ENCODE data around the gene CORO1C.

CORO1C gene

DNA sequence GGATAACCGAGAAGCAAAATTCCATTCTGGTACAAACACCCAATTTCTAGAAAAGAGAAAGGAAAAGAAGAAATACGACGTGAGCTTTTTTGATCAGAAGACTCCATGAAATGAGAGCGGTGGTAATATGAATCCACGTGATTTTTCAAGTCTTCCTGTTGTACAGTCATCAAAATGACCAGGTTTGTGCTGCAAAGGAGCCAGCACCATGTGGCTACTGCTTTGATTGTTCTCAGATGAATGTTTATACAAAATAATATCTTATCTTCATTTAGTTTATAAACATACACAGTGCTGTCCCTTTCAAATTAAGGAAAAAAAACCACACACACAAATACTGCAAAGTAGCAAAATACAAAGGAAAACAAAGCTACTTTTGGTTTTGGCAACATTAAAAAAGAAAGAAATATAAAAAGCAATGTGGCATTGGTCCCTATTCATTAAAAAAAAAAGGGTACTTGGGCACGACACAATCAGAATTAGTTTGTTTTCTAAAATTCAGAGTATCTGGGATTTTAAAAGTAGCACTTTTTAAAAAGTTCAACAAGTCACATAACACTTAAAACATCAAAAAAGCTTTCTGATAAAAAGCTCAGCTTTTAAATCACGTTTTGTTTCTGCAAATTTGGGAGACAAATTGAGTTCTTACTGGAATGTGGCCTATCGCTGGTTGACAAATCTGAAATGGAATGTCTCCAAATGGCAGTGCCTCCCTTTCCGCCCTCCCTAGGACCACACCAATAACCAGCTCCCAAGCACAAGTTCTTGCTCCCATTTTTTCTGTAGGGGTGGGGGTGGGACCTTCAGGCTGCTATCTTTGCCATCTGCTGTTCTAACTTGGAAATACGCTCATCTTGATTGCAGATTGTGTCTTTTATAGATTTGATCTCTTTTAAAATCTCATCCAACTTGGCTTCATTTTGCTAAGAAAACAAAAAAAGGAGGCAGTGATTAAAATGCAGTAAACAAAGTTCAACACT lies 84.4 kb downstream of the CORO1C start:
- DNase-seq: no peak

DNA sequence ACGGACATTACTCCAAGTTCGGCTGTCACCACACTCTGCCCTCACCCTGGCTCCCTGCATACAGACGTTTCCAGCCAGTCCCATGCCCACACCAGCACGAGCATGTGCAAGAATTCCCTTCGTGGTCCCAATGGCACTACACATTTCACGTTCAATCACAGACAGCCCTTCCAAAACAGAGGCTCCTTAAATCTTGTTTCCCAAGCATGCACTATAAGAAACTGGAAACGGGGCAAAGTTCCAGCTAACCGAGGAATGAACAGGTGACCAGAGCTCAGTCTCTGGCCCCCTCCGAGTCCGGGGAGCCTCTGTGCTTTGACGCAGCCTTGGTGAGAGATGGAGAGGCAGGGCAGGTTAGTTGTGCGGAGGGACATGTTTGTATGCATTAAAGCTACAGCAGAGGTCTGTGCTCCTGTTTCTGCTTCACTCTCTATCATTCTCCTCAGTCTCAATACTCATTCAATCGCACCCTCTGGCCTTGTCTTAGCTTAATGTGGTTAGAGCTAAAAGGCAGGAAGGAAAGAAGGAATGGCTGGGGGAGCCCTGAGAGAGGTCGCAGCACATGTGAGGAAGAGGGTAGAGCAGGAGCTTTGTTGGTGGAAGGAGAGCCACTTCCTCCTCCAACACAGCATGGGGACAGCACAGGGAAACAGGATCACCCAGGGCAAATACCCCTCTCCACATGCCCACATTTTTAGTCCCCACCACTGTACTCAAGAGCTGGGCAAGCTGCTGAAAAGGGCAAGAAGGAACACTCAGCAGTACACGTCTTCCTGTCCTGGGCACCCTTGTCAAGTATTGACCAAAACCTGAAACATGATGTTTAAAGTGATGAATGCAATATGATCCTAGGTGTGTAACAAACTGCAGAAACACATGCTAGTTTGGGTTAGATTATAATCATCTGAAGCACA lies 85.4 kb downstream of the CORO1C start:
- no peak for DNase-seq

DNA sequence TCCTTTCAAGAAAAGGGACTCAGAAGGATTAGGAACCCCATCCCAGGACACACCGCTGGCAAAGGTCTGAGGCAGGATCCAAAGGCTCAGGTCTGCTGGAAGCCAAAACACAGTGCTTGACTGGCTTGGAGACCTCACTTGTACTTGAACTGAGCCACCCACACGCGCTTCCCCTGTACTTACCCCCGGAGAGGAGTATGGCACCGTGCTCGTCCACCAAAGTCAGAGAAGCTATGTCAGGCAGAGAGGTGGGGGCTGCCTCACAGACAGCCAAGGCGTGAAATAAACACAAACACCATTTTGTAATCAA lies 86.6 kb downstream of the CORO1C start:
- DNase-seq: no peak

DNA sequence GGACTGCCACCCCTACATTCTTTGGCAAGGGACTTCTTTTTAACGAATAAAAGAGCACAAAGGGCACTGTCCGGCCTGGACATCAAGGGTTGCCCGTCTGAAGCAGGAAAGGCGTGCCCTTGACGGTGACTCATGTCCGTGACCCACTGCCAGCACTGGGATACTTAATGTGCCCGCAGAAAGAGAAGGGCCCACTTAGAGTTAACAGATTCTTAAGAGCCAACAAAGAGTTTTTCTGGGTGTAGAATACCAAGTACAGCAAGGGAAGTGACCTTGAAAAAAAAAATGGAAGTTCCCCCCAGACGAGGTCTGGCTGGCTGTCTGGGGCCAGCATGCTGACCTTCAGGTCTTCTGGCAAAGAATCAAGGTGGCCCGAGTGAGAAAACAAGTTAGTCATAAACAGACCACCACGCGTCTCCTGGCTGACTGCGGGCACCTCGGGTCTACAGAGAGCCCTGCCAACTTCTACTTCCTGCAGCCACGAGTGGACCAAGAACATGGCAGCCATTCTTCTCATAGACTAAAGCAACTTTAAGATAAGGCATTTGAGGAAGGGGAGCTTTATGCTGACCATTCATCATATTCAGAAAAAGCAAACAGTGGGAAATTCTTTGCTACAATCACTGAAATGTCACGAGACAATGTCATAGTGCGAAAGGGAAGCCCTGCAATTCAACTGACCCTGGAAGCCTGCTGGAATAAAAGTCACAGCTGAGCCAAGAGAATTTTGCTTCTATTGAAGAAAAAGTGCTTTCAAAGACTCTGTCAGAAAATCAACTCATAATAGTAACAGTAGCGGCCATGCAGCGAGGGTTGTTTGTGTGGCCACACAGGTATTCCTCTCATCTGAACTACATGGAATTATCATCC lies 87.1 kb downstream of the CORO1C start:
- DNase-seq: no peak

DNA sequence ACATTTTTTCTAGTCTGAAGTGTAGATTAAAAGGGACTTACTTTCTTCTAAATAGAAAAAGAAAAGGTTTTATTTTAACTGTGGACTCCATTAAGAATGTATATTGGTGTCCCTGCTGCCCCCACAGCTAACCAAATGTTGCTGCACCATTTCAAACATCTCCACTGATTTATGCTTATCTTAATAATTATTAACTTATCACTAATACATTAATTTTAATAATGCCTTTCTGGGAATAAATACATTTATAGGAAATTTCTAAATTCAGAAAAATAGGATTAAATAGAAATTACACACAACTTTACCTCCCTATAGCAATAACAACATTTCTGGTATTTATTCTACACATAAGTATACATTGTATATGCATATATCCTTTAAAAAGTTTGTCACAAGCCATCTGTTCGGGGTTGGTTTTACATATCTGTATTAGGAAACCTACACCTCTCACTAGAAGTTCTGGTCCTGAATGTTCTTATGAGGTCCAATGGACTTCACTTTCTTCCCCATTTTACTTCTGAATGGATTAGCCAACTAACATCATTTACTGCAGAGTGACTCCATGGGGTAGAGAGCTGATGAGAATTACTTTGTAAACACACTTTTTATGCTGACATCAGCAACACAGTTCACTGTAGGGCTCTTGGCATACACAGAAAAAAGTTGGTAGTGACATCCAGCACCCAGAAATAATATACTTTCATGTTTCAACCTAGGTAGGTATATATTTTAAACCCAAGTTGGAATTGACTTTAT lies 88.2 kb downstream of the CORO1C start:
- DNase-seq: no peak

DNA sequence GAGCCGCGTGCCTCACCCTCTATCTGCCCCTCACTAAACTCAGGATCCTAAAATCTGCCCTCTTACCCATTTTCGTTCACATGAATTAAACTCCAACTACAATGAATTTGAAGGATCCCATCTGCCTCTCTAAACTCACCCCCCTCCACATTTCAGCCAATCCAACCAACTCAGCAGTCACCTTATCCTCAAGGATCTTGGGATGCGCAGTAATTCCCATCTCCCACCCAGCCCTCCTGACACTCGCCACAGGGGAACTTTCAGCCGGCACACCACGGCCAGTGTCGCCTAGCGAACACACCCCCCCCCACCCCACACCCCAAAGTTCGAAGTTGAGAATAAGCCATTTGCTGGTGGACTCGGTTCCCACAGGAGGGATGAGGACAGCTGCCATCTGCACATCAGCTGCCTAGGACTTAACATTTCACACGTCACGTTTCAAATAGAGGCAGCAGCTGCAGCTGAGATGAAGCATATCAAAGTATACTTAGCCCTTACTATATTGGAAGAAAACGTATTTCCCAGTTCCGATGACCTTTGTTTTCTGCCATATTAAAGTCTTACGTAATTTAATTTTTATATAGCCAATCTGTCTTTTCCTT lies 88.9 kb downstream of the CORO1C start:
- peak; percentile 24 for DNase-seq

DNA sequence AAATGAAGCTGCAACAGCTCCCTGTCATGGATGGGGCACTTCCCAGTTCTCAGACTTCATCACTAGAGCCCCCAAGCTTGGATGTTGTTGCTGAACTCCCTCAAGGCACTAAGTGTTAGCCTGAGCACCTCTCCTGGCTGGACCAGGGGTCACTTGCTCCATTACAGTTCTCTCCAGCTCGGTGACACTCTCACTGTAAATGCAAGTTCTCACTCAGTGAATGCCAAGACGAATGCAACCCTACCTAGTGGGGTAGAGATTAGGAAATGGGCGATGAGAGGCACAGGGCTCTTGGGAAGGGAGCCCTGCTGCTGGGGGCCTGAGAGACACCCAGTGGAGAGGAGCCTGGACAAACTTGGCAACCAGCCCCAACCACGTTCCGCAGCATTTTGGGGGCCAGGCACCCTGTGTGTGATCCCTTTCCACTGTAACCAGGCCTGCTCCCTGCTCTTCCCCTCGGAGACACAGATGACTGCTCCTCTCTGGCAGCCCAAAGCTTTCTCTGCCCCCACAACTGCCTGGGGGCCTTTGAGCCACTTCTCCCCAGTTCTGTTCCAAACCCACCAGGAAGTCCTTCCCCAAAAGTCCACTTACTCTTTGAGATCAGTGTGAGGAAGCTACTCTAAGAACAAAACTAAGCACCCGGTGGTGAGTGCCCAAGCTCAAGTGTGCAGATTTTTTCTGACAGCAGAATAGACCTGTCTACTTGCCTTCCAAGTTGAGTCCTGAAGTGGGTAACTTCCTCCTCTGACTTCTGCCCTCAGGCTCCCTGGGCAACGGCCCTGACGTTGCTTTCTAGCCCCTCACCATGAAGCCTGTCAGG lies 89.7 kb downstream of the CORO1C start:
- DNase-seq: no peak

DNA sequence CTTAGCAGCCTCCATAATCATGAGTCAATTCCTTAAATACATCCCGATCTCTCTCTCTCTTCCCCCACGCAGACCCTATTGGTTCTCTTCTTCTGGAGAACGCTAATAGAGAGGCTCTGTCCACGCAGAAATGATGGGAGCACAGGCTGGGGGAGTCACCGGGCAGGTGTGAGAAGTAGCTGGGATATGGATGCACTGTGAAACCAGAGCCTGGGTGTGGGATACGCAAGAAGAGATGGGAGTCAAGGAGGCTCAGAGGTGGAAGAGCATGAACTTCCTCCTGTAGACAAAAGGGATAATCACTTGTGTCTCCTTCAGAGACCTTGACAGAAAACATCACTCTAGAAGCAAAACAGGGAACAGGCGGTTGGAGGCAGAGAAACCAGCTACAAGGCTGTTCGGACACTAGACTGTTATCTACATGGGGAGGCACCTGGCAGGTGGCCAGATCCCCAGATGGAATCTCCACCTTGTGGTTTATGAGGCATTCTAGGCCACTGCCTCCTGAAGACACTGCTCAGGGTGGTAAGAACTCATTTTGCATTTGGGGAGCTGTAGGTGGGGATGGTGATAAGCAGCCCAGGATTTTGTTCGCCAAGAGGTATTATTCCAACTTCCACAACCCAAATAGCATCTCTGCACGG lies 90.4 kb downstream of the CORO1C start:
- no peak for DNase-seq

DNA sequence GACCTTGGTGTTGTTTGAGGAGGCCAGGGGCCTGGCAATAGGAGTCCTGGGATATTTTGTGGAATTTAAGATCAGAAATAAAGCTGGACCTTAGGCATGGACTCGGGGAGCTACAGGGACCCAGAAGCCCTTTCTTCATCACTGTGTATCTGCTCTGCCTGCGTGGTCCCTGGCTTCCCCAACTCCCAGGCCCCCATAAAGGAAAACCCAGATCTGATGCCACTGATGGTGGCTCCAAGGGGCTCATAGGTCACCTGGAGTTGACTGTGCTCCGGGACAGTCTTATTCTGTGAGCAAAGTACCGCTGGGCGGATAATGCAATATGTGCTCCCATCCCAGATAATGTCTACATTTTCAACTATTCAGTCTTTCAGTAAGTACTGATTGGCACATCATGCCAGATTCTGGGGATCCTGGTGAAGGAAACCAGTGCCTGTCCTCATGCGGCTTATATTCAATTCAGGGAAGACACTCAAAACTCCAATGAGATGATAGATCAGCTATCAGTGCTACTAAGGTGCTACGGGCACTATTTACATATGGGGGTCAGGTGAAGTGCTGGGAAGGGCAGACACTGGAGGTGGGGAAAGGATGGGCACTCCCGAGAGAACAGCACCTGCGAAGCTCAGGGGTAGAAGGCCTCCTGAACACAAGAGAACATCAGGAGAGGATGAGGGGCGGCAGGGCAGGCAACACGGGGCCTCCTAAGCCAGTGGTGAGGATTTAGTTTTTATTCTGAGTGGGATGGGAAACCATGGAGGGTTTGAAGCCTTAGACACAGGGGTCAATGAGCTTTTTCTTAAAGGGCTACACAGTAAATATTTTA lies 92.1 kb downstream of the CORO1C start:
- no peak for DNase-seq

DNA sequence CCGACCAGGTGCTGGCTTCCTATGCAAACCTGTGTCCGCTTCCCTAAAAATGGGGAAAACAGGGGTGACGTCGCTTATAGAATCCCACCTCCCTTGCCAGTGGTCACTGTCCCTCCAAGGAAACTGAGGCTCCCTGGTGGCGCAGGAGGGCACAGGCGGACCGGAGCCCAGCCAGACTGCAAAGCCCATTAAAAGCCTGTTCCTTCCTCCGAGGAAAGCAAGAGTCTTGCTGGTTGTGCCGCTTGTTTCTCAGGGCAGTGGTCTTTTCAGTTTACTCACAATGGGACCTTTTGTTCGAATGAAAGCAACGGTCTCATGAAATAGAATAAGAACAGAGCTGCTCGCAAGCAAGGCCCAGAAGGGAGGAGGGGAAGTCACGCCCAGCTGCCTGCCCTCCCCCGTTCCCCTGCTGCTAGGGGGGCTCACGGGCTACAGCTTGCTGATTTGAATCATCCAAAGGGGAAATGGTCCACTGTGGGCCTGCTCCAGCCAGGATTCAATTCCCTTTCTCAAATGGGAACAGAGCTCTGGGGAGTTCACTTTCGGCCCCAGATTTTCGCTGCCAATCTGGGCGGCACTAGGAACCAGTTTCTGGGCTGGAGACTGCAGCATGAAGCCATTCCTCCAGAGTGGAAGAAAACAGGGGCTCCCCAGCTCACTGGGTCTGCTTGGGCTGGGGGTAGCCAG lies 93.0 kb downstream of the CORO1C start:
- no peak for DNase-seq

DNA sequence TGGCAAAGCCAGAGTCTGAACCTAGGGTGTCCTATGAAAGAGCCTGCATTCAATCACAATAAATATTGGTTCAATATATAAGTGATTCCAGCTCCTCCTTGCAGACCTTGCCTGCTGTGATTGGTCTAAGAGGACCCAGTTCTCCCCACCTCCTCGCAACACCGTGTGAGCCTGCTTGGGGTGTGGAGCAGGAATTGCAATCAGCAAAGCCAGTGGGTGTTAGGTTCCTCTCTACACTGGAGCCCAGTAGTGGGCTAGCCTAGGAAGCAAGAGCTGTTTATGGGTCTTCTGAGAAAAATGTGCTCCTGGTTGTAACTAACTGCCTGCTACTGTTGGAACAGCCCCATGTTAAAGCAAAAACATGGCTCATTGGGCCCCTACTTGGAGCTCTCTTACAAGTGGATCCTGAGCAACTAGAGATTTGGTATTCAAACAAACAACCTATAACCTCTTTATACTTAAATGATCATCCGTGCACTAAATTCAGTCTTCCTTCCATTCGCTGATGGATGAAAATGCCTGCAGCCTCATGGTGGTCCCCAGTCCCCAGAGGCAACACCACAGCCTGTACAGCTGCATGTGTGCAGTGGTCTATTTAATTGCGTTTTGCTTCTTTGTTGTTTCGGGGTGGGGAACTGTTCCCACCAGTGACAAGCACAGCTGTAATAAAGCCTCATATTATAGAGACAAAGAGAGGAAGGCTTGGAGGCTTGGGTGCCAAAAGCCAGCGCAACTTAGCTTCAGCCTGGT lies 93.9 kb downstream of the CORO1C start:
- DNase-seq: no peak

DNA sequence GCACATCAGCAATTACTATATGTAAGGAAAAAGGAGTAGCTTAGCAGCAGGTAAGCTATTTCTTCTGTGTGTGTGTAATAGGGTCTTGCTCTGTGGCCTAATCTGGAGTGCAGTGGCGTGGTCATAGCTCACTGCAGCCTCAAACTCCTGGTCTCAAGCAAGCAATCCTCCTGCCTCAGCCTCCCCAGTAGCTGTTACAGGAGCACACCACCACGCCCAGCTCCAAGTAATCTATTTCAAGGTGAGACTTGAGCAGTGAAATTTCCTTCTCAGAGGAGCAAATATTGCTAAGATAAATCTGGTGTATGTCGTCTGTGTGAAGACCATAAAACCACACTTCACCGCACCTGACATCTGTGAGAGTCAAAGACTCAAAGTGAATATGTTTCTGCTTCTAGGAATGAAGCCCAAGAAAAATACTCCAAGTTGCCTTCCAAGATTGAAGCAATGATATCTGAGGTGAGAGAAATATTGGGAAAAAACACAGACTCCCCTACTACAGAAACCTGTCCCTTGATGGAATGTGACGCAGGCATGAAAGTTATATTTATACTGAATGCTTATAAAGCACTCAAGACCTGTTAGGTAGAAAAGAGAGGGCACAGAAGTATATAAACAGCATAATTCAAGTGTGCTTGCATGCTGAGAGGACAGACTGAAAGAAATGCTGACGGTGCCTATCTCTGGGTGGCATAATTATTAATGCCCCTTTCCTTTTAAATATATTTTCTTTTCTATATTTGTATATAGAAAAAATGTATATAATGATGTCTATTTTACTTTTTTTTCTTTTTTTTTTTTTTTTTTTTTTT lies 95.1 kb downstream of the CORO1C start:
- no peak for DNase-seq

DNA sequence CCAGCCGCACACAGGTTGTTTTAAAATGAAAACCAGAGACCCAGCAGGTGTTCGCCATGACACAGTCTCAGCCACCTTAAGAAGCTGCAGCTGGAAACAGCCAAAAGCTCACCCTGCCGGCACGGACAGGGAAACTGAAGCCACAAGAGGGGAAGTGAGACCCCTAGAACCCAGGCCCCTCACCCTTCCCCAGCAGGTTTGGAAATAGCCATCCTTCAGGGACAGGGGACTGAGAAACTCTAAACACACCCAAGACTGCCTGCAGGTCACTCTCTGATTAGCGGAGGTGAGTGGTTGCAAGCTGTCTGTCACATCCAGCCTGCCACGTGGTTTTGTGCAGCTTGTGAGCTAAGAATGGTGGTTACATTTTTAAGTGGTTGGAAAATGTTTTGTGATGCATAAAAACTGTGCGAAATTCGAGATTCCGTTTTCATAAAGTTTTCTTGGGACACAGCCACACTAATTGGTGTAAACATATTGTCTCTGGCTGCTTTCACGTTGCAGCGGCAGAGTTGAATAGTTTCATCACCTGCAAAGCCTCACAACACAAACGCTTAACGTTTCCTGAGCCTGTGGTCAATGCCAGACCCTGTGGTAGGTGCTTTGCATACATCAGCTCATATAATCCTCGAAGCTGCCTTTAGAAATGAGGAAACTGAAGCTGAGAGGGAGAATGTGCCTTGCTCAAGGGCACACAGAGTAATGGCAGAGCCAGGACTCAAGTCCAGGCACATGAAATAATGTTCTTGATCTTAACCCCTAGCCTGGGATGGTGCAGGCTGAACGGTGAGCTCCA lies 95.9 kb downstream of the CORO1C start:
- no peak for DNase-seq

DNA sequence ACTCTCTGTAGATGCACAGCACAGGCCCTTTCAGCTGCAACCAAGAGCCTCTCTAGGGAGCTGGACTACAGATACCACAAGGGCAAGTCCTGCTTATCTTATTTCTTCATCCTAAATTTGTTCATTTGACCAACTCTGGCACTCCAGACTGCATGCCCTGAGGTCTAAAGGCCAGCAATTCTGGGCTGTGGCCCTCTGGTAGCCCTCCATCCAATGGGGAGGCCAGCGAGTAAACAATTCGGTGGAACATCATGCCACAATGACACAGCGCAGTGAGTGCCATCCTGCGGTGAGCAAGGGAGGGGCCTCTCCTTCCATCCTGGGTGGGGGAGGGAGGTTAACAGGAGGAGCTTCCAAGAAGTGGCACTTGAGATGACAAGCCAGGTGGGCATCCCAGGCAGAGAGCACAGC lies 97.0 kb downstream of the CORO1C start:
- no peak for DNase-seq

DNA sequence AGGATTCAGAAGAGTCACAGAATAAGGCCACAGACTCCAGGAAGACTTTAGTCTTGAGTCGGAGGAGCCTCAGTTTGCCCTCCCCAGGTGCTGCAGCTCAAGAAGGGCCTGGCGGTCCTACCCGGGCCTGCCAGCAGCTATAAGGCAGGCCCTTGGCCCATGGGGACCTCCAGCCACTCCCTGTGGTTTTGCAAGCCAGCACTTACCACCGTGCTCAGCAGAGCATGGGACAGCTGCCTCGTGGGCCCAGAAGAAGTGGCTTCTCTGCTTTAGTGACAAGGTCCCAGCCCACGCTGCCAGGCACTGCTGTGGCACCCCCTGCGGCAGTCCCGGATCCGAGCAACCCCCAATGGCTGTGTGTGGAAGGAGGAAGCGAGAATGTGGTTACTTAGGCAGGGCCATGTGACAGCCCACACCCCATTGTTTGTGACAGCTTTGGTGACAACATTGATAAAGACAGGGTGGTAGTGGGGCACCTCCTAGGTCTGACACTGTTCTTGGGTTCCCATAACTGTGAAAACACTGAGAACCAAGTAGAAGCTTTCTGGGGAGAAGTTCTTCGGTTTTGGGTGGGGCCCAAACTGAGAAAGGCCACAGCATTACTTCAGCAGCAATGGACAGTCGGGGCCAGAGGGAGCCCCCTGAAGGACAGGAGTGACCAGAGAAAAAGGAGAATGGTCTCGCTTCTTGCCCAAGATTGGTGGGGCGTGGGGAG lies 97.6 kb downstream of the CORO1C start, which contains the start of gene SELPLG:
TSS of gene SELPLG (minus strand) at position 361 of the 715 bp plus-strand sequence. CDS start 9,587 bp downstream, outside the sequence.
- no peak for DNase-seq

Data from NCI-H1694 treated with DMSO at 0.1 percent for 48 hours (cell line).